Measurements from ENCODE around the gene OARD1.
"Not testable (repeated sequence)": the region's sequence is repeated elsewhere in the genome, so short reads cannot be mapped to it uniquely, and the experiment has no call there.

OARD1 gene, protein sequence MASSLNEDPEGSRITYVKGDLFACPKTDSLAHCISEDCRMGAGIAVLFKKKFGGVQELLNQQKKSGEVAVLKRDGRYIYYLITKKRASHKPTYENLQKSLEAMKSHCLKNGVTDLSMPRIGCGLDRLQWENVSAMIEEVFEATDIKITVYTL

DNA sequence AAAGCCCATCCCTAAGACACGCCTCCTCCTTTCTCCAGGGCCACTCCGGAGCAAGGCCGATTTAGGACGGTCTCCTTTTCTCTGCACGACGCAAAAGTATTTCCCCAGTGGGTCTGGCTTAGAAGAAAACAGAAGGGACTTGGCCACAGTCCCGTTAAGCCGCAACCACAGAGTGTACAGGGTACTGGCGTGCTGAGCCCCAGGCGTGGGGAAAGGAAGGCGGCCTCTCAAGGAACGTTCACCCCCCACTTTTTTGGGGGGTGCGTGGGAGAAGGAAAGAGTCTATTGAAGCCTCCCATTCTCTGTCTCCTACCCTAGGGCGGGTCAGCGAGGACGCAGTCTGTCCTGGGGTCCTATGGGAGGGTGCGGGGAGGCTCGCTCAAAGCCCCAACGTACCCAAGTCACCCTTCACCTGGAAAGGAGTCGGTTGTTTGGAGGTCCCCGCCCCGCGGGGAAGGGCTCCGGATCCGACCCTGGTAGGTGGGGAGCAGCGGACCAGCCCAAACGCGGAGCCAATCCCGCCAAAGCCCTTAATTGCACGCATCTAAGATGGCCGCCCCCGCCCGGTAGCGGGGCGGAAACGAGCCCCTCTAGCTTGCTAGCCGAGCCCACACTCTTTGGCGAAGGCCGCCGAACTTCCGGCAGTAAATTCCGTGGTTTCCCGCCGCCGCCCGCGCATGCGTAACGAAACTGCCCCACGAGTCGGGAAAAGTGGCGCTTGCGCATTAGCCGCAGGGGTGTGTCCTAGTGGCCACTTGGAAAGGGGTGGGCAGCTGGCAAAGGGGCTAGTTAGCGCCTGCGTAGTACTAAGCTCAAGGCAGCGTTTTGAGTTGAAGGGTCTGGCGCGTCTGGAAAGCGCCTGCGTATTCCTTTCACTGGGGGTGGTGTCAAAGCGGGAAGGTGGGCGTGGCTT, at the start of gene OARD1:
OARD1 (minus strand) TSS at position 434 of the 913 bp plus-strand sequence. CDS start 722 bp downstream, outside the sequence.
- peak within 1 kb of the TSS; percentile 70 to 99 (median 93) for H3K4me3 ChIP-seq
- H3K27ac ChIP-seq = peak within 1 kb of the TSS; percentile 93 to 100 (median 98)

DNA sequence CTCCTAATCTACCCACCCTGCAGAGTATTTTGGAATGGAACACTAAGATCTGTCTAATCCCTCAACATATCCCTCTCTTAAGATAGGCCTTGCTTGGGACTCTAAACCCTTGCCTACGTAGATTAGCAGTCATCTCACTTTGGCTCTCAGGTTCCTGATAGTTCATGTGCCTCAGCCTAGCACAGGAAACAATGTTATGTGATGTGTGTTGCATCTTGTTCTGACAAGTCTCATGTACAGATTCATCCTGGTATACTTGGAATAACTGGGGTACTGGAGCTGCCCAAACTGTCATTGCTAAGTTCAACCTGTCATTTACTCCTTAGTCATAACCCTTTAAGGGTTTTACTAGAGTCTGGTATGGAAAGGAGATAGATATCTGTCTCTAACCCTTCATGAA, 47.9 kb upstream of the OARD1 start:
- Histone ChIP-seq H3K4me3 (no peak overlapping the region), H3K27ac (no peak overlapping the region)

DNA sequence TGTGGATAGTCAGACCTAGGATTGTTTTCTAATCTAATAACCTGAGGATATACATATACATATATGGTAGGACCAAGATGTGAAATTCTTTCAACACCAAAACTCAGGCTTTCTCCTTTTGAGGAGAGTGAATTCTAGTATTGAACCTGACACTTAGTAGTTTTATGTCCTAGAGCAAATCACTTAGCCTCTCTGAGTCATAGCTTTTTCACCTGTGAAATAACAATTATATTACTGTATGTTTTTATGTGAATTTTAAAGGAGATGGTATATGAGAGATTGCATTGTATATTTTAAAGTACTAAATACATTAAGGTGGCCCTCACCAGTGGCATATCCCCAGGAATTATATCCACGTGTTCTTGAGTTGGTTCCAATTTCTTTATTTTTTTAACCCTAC, 47.4 kb upstream of the OARD1 start:
- no peak overlapping the region for H3K4me3 ChIP-seq
- H3K27ac ChIP-seq = no peak overlapping the region

DNA sequence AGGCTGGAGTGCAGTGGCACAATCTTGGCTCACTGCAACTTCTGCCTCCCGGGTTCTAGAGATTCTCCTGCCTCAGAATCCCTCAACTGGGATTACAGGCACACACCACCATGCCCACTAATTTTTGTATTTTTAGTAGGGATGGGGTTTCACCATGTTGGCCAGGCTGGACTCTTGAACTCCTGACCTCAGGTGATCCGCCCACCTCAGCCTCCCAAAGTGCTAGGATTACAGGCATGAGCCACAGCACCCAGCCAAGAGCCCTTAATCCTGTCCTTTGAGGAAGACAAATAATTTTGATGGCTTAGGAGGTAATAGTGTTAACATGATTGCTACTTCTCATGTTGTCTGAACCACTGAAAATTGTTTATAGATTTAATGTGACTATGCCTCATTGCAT, 42.9 kb upstream of the OARD1 start:
- H3K4me3 ChIP-seq, H3K27ac ChIP-seq: not testable (repeated sequence)

DNA sequence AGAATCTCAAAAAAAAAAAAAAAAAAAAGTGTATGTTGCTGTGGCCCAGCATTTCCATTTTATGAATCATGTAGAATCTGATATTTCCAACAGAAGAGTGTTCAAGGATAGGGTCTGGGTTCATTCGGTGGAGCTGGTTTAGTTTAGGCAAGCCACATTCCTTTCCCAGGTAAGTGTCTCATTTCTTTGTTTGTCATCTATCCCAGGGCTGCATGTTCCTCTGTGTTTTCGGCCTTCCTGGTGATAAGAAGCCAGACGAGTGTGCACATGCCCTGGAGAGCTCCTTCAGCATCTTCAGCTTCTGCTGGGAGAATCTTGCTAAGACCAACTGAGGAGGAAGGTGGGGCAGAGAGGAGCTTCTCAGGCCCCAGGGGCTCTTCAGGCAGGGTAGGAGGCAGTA, 38.9 kb upstream of the OARD1 start:
- Histone ChIP-seq H3K4me3 (no peak overlapping the region), H3K27ac (no peak overlapping the region)

DNA sequence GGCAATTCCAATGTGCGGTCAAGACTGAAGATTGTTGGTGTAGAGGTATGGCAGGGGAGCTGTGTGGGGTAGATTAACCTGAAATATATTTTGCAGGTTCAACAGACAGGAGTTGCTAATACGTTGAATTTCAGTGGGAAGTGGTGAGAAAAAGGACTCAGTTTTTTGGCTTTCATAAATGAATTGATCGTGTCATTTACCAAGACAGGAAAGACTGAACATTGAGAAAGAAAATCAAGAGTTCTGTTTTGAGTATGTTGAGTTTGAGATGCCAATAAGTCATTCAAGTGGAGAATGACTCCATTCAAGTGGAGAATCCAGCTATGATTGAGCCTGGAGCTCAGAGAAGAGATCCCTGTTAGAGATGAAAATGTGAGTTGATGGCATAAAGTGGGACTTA, 31.7 kb upstream of the OARD1 start:
- no peak overlapping the region for H3K27ac ChIP-seq
- H3K4me3 ChIP-seq = no peak overlapping the region

DNA sequence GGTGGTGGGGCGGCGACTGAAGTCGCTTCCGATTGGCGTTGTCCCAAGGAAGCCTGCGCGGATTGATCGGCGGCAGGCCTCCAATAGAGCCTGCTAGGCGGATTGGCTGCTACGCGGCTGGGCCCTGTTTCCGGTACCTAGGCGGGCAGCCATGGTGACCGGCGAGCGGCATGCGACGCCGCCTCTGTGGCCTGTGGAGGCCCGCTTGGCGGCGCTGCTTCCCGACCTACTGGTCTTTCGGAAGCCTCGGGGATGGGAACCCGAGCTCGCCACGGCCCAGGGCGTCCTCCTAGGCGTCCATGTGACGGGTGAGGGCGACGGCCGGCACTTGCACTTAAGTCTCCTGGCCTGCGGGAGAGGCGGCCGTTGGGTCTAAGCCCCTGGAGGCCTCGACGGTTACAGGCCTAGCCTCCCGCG, 28.7 kb upstream of the OARD1 start:
- H3K4me3 ChIP-seq = no peak overlapping the region
- H3K27ac ChIP-seq = no peak overlapping the region

DNA sequence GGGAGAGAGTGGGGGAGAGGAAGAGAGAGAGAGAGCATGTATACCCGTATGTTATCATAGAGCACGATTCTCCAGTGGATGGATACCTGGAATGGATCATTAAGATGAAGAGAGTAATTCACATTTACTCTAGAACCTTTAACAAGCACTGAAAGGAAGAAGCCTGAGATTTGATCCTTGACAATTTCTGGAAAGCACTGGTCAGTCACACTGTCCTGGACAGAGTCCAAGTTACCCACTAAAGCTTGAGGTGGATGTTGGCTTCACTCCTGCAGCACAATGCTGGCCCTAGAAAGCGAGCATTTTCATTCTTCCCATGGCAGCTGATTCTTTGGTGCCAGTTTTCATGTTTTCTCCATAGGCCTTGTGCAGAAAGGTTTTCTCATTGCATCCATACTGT, 26.2 kb upstream of the OARD1 start:
- no peak overlapping the region for H3K27ac ChIP-seq
- H3K4me3 ChIP-seq = no peak overlapping the region

DNA sequence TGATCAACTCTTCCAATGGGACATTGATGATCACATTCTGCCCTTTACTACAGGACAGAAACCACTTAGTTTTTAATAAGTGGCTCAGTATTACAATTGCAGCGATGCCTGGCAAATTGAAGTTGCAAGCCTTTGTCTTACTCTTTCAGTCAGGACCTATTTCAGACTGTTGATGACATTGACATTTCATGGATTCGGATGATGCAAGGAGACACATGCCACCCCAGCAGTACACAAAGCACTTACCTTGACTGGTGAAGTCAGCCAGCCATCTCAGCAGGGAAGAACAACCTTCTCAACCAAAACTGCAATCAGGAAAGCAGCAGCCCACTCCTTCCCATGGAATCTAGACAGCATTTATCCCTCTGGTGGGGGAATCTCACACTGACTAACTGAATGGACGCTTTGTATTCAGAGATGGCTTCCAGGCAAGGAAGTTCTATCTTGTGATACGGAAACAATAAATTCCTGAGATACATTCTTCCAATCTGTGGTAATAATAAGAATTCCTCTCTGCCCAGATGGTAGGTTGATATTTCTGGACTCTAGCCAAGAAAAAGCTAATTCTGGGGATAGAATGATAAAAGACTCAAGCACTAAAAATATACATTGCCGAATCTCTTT, 25.4 kb upstream of the OARD1 start:
- Histone ChIP-seq H3K27ac (no peak overlapping the region), H3K4me3 (no peak overlapping the region)

DNA sequence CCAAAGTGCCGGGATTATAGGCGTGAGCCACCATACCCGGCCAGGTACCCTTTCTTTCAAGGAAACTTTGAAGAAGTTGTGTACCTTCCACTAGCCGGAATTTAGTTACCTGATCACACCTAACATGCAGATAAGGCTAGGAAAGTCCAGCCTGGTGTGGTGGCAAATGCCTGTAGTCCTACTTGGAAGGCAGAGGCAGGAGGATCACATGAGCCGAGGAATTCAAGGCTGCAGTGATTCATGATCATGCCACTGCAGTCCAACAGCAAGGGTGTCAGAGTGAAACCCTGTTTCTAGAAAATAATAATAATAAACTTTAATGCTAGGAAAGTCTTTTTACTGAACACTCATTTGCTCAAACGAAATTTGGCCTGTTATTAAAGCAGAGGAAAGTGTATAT, 21.6 kb upstream of the OARD1 start:
- Histone ChIP-seq H3K27ac (no peak overlapping the region), H3K4me3 (no peak overlapping the region)

DNA sequence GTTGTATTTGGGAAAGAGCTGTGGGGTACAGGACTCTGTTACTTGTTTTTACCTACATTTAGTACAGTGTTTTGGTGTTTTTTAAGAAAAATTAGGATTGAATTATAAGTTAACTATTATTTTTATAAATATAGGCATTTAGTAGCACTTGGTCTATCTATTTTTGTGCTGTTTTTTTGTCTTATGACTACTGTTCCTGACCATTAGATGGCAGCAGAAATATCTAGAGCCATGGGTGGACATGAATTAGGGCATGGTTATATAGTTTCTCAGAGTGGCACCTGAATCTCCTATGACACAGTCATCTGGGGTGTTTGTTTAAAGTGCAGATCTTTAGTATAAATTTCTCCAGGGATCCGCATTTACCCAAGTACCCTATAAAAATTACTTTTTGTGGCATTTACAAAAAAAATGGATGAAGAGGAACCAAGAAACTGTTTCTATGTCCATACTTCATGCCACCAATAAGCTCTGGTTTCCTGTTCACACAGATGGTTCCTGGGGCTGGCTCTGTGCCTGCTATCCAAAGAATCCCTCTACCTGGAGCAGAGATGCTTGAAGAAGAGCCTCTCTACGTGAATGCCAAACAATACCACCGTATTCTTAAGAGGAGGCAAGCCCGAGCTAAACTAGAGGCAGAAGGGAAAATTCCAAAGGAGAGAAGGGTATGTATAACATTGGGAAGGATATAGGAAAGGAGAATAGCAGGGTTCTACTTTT, 20.4 kb upstream of the OARD1 start:
- Histone ChIP-seq H3K4me3 (no peak overlapping the region), H3K27ac (no peak overlapping the region)

DNA sequence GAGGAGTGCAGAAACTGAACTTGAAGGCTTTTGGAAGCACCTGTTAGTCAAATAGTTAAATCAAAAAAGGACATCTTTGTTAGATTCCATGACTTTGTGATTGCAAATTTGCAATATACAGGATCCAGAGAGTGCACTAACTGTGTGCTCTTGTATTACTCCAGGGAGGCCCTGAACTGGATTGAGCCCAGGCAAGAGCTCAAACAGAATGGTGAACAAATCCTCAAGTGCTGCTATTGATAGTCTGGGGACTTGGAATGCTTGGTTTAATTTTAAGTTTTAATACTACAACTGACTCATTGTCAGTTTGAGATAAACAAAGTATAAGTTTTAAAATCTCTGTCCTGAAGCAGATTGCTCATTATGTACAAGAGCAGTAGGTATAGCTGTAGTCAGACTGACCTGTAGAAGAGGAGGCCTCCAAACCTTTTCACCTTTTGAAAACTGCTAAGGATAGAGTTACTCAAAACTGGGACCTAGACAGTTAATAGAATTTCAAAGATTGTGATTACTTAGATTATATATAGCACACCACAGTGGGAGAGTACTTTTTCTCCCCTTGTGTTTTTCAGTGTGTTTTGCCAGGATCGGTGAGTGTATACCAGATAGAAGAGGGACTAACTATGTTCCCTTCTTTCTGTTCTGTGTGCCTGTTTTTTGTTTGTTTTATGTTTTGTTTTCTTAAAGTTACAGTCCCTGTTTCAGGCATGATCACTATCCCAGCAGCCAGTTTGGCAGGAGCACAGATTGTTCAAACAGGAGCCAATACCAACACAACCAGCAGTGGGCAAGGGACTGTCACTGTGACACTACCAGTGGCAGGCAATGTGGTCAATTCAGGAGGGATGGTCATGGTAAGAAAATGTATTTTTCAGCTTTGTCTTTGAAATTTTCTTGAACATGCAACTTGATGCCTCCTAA, 18.9 kb upstream of the OARD1 start:
- Histone ChIP-seq H3K27ac (no peak overlapping the region), H3K4me3 (no peak overlapping the region)

DNA sequence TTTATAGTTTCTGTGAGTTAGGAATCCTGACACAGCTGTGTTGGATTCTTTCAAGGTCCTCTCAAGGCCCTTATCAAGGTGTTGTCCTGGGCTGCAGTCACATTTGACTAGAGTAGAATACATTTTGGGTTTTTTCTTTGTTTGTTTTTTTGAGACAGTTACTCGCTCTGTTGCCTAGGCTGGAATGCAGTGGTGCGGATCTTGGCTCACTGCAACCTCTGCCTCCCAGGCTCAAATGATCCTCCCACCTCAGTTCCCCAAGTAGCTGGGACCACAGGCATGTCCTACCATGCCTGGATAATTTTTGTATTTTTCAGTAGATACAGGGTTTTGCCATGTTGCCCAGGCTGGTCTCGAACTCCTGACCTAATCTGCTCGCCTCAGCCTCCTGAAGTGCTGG, 16.3 kb upstream of the OARD1 start:
- H3K27ac ChIP-seq = no peak overlapping the region
- no peak overlapping the region for H3K4me3 ChIP-seq

DNA sequence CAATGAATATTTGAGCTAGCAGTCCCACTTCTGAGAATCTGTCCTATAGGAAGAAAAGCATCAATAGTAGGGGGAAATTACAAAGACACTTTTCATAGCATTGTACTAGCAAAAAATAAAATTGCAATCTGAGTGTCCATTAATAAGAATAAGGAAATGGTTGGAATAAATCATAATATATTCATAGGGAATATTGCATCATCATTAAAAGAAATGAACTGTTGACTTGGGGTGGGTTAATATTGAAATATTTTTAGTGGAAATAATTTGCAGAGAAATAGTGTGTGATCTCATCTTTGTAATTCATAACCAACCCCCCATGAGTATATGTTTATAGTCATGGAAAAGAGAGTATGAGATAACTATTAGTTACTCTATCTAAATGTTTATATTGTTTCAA, 13.0 kb upstream of the OARD1 start:
- no peak overlapping the region for H3K4me3 ChIP-seq
- H3K27ac ChIP-seq = no peak overlapping the region

DNA sequence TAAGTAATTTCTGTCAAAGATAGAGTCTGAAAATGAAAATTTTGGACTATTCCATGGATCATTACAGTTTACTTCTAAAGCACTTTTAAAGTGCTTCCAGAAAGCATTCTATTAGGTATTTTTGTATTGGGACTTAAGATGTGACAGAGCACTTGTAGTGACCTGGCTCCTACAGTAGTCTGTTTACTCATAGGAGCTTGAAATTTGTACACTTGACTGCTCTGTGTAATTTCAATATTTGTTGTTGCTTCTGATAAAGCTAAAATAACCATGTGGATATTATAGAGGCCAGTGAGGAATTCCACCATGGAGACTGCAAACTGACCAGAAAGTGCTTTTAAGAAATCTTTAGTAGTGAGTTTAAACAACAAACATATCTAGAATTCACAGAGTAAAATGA, 10.9 kb upstream of the OARD1 start:
- no peak overlapping the region for H3K4me3 ChIP-seq
- H3K27ac ChIP-seq = no peak overlapping the region

DNA sequence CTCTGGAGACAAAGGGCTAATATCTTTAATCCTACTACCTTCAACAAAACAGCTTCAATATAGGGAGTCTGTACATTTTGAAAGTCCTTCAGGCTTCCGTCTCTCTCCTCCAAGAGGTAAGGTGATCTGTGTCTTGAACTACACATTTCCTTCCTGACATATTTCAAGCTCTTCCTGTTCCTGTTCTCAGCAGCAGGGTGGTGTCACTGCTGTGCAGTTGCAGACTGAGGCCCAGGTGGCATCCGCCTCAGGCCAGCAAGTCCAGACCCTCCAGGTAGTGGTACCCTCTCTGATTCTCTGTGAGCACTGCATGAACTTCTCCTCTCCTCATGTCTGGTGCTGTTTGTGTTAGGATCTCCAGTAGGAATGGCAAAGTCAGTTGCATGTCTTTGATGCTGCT, 8.5 kb upstream of the OARD1 start:
- Histone ChIP-seq H3K4me3 (no peak overlapping the region), H3K27ac (peak overlapping the region in 2 of 21 experiments; percentile 18 to 55)

DNA sequence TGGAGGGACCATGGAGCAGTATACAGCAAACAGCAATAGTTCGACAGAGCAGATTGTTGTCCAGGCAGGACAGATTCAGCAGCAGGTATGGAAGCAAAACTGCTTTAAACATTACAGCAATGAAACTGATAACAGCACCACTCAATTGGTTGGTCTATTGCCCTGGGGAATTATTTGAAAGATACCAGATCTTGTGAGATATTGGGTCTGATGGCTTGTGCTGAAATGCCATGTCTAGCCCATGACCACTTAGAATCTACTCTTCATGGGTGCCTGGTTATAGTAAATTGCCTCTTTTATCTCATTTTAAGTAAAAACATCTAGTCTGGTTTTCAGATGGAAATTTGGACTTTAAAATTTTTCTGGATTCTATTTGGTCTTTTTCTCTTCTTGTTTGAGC, 6.9 kb upstream of the OARD1 start:
- no peak overlapping the region for H3K27ac ChIP-seq
- H3K4me3 ChIP-seq = no peak overlapping the region

DNA sequence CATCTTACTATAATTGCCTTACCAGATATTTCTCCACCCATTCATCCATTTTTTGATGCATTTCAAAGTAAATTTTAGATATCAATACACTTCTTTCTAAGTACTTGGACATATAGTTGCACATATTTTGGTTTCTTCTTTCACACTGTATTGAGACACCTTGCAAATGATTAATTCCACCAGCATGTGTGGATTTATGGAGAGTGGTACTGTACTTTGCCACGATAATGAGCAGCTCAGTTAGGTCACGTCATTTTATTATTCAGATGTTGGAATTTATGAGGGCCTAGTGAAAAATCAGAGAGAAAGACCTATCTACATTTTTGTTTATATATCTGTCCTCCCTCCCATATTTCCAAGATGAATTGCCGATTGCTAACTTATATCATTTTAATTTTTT, 5.9 kb upstream of the OARD1 start:
- no peak overlapping the region for H3K27ac ChIP-seq
- no peak overlapping the region for H3K4me3 ChIP-seq

DNA sequence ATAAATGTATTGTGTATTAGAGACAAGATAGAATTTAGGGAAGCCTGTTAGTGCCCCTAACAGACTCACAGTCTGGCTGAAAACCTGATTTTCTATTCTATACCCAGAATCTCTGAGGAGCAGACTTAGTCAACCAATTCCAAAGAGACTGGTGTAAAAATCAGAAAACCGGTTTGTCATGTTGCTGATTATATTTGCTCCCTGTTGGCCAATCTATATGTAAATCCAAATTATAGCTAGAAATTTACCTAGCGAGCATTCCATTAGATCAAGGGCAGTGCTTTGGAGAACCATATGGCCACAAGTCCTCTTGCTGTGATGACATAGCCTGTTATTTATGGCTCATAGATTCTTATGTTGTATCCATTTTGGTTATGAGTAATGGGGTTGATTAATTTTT, 5.4 kb upstream of the OARD1 start:
- H3K4me3 ChIP-seq = no peak overlapping the region
- no peak overlapping the region for H3K27ac ChIP-seq
